K562 (cell line): ENCODE data around the gene KCNH8. TPM values are rescaled to one million over a fixed set of nuclear protein-coding genes. Genes with fewer than 3 reads are reported as not detected.

ENCODE experiments used
- ATAC-seq: fragments of 200-7000 bp; cut with Tn5 transposase; 3 replicates; pipeline ENCODE4 v1.9.1; 2020; ENCODE audit warnings: moderate library complexity
- BruUV-seq: library from RNA; stranded (reverse); fragments of 400-500 nt; replicated peaks from 2 replicates; lab custom pipeline; 2021; lab: Mats Ljungman, UMichigan
- CTCF ChIA-PET: fragments of 300-600 bp; formaldehyde crosslinking; extraction: SDS; loops from one replicate; lab custom pipeline; 2021; ENCODE audit warnings: low intra/inter-chr PET ratio; lab: Yijun Ruan, JAX
- POLR2A ChIA-PET: fragments of 300-600, 350-650 bp; sonication (Branson Sonifier 250); formaldehyde crosslinking; extraction: SDS; loops from one replicate; lab custom pipeline; 2021; ENCODE audit warnings: antibody characterized with exemption, inconsistent platforms; lab: Yijun Ruan, JAX
- DNase-seq, 4 experiments: peaks; one replicate each; pipeline versions ENCODE4 v3.0.0 to v3.0.0-alpha.2; 2011 to 2018; ENCODE audit warnings: low spot score in 3 of 4, mixed read lengths in 3 of 4; ENCODE audit errors: extremely low read depth in 1 of 4
- FAIRE-seq: peaks from 2 replicates; lab custom pipeline; 2011; peaks lifted over from hg19 to GRCh38; lab: Jason Lieb, UNC
- H2AFZ ChIP-seq: 2 replicates; pipeline ENCODE4 v1.6.0; 2011; ENCODE audit warnings: low read depth, low read length, control low read depth, inconsistent platforms
- H3K27ac ChIP-seq: fragments of 200-600 bp; 3 replicates; pipeline ENCODE4 v1.8.0; 2011; ENCODE audit warnings: low read depth, mild to moderate bottlenecking, control low read depth, inconsistent platforms, low read length, moderate library complexity, mixed read lengths; ENCODE audit errors: extremely low read depth
- H3K27me3 ChIP-seq, 2 experiments: fragments of 300-600 bp in 1 of 2; 2 replicates in 1 of 2; 3 replicates in 1 of 2; pipeline versions ENCODE4 v1.6.0 to v1.8.0; 2011; ENCODE audit warnings: inconsistent platforms in 2 of 2, low read length in 2 of 2, mild to moderate bottlenecking in 1 of 2, mixed read lengths in 1 of 2, moderate library complexity in 1 of 2; ENCODE audit not compliant: control insufficient read depth in 2 of 2, insufficient read depth in 2 of 2
- H3K36me3 ChIP-seq: fragments of 300-600 bp; 3 replicates; pipeline ENCODE4 v1.8.0; 2011; ENCODE audit warnings: mild to moderate bottlenecking, low read length, inconsistent platforms; ENCODE audit not compliant: control insufficient read depth, insufficient read depth
- H3K4me1 ChIP-seq, 2 experiments: fragments of 200-600 bp in 1 of 2; replicated peaks in 1 of 2; 2 replicates in 1 of 2; 3 replicates in 1 of 2; pipeline versions ENCODE4 v1.5.1 to v1.8.0; 2011; ENCODE audit warnings: inconsistent platforms in 2 of 2, low read length in 2 of 2, mild to moderate bottlenecking in 1 of 2, mixed read lengths in 1 of 2, moderate library complexity in 1 of 2; ENCODE audit not compliant: control insufficient read depth in 2 of 2, insufficient read depth in 2 of 2
- H3K4me2 ChIP-seq: 2 replicates; pipeline ENCODE4 v1.6.1; 2011; ENCODE audit warnings: low read length, control low read depth, inconsistent platforms, mixed read lengths; ENCODE audit not compliant: insufficient read depth
- H3K4me3 ChIP-seq: fragments of 200-600 bp; sonication (generic), shearing (Covaris generic); 2 replicates; pipeline ENCODE4 v1.5.1; 2016; ENCODE audit warnings: control low read depth, inconsistent platforms
- H3K79me2 ChIP-seq: fragments of 200-600 bp; 3 replicates; pipeline ENCODE4 v1.8.0; 2011; ENCODE audit warnings: low read length, inconsistent platforms; ENCODE audit not compliant: control insufficient read depth, insufficient read depth
- H3K9ac ChIP-seq, 2 experiments: 2 replicates each; pipeline versions ENCODE4 v1.6.0 to v1.6.1; 2011; ENCODE audit warnings: low read depth in 2 of 2, low read length in 2 of 2, control low read depth in 1 of 2, inconsistent platforms in 1 of 2, mild to moderate bottlenecking in 1 of 2, mixed read lengths in 1 of 2; ENCODE audit not compliant: insufficient read depth in 1 of 2
- H3K9me1 ChIP-seq: one replicate; pipeline ENCODE4 v1.6.0; 2011; ENCODE audit warnings: inconsistent platforms, mild to moderate bottlenecking, low read length, moderate library complexity; ENCODE audit not compliant: control insufficient read depth, insufficient read depth
- H3K9me3 ChIP-seq: replicated peaks from 2 replicates; pipeline ENCODE4 v1.5.1; 2011; ENCODE audit warnings: low read depth, low read length, inconsistent platforms; ENCODE audit not compliant: control insufficient read depth, insufficient read depth
- H4K20me1 ChIP-seq: replicated peaks from 2 replicates; pipeline ENCODE4 v1.6.1; 2011; ENCODE audit warnings: low read length, inconsistent platforms, mixed read lengths; ENCODE audit not compliant: control insufficient read depth, insufficient read depth
- DACH1 ChIP-seq: fragments of 450-650 bp; IDR thresholded peaks from 2 replicates; pipeline ENCODE4 v1.6.1; 2018; ENCODE audit not compliant: partially characterized antibody
- FOXA3 ChIP-seq, 2 experiments: fragments of 450-650 bp in 1 of 2; sonication (generic) in 1 of 2; formaldehyde crosslinking; IDR thresholded peaks in 1 of 2; conservative IDR thresholded peaks in 1 of 2; 2 replicates each; pipeline versions ENCODE4 v1.4.0 to v1.8.0; 2020 to 2022; ENCODE audit warnings: mild to moderate bottlenecking in 2 of 2, missing genetic modification reagents in 1 of 2
- GABPB1 ChIP-seq: sonication (generic); formaldehyde crosslinking; IDR thresholded peaks from 2 replicates; pipeline ENCODE4 v1.8.0; 2022; ENCODE audit warnings: mild to moderate bottlenecking, missing genetic modification reagents
- GATAD2B ChIP-seq: fragments of 450-650 bp; IDR thresholded peaks from 2 replicates; pipeline ENCODE4 v1.6.1; 2017; ENCODE audit warnings: mild to moderate bottlenecking, borderline replicate concordance
- HDAC1 ChIP-seq, 2 experiments: fragments of 450-650 bp; IDR thresholded peaks; 2 replicates each; pipeline ENCODE4 v1.6.1; 2016 to 2017; ENCODE audit warnings: inconsistent platforms in 1 of 2, mild to moderate bottlenecking in 1 of 2, moderate library complexity in 1 of 2
- PHF20 ChIP-seq: fragments of 450-650 bp; IDR thresholded peaks from 2 replicates; pipeline ENCODE4 v1.6.1; 2018; ENCODE audit not compliant: partially characterized antibody
- SNRNP70 ChIP-seq: fragments of 200-400 bp; formaldehyde crosslinking; optimal IDR thresholded peaks from 2 replicates; pipeline ENCODE3; 2017; ENCODE audit warnings: low read depth, low read length
- U2AF2 ChIP-seq: fragments of 200-400 bp; formaldehyde crosslinking; optimal IDR thresholded peaks from 2 replicates; pipeline ENCODE3; 2017; ENCODE audit warnings: low read depth, mild to moderate bottlenecking, low read length
- ZNF140 ChIP-seq: fragments of 250-450 bp; sonication (Bioruptor Pico); IDR thresholded peaks from 2 replicates; pipeline ENCODE4 v1.8.0; 2021; ENCODE audit warnings: moderate library complexity, mild to moderate bottlenecking, inconsistent platforms
- WGBS: fragments of 100-300 bp; shearing (Covaris generic); methylation state at CpG from one replicate; pipeline ENCODE4 v1.1.6; 2016; ENCODE audit warnings: low coverage, mixed read lengths; ENCODE audit not compliant: insufficient coverage; ENCODE audit errors: missing lambda C conversion rate; 5-methylcytosine and 5-hydroxymethylcytosine counted together
- in situ Hi-C: fragments of 300-500 bp; cut with MboI; formaldehyde crosslinking; loops from 4 replicates; pipeline ENCODE4 v1.15.0; 2018; ENCODE audit warnings: inconsistent platforms, mixed read lengths
- intact Hi-C: fragments of 100-400 bp; cut with micrococcal nuclease; formaldehyde crosslinking; loops from 2 replicates; pipeline ENCODE4 v1.14.2; 2022
- polyA plus RNA-seq, 8 experiments: library from polyadenylated mRNA; depleted of rRNA in 4 of 8; stranded (reverse) in 5 of 8; unstranded in 3 of 8; fragments of >200 nt; fragmentation: Nextera tagmentation in 2 of 8; fragmentation: Illumina TruSeq in 1 of 8; extraction: Ambion mirVana in 2 of 8; extraction: Trizol in 1 of 8; gene quantifications; 2 replicates each; pipeline versions ENCODE4 v1.2.1 to v1.2.3, GENCODE V29; 2011 to 2014; ENCODE audit warnings: inconsistent platforms in 1 of 8, missing spikeins in 1 of 8
- total RNA-seq, 7 experiments: library from RNA; depleted of rRNA in 6 of 7; stranded (reverse); fragments of >200 nt in 6 of 7; fragmentation: Illumina TruSeq in 2 of 7; extraction: Trizol in 2 of 7; gene quantifications; 2 replicates each; pipeline versions ENCODE4 v1.2.1 to v1.2.3, GENCODE V29; 2011 to 2021; ENCODE audit warnings: low replicate concordance in 1 of 7
- TF ChIP-seq, protein P1 (sequence below), 3 experiments: fragments of 200-800 bp in 1 of 3; fragments of 250-450 bp in 1 of 3; fragments of 450-650 bp in 1 of 3; sonication (Bioruptor Pico) in 1 of 3; sonication (Bioruptor generic) in 1 of 3; formaldehyde crosslinking in 1 of 3; IDR thresholded peaks; 2 replicates each; pipeline versions ENCODE4 v1.6.1 to v1.8.0; 2016 to 2022; ENCODE audit warnings: mild to moderate bottlenecking in 2 of 3, missing genetic modification characterization in 2 of 3, missing compliant biosample characterization in 1 of 3, moderate library complexity in 1 of 3
- TF ChIP-seq, protein P2 (sequence below), 2 experiments: fragments of 450-650 bp in 1 of 2; sonication (generic) in 1 of 2; formaldehyde crosslinking; conservative IDR thresholded peaks; 2 replicates each; pipeline versions ENCODE4 v1.4.0 to v1.8.1; 2020 to 2022; ENCODE audit warnings: mild to moderate bottlenecking in 1 of 2, missing genetic modification reagents in 1 of 2
- TF ChIP-seq, protein P3 (sequence below): fragments of 250-450 bp; sonication (Bioruptor Pico); IDR thresholded peaks from 2 replicates; pipeline ENCODE4 v1.5.0; 2020; ENCODE audit warnings: mild to moderate bottlenecking
- TF ChIP-seq, protein P4 (sequence below), 2 experiments: IDR thresholded peaks; 2 replicates each; pipeline ENCODE4 v1.6.1; 2011; ENCODE audit warnings: borderline replicate concordance in 1 of 2, control low read depth in 1 of 2, low read depth in 1 of 2, low read length in 1 of 2, mild to moderate bottlenecking in 1 of 2, mixed read lengths in 1 of 2, moderate library complexity in 1 of 2; ENCODE audit not compliant: insufficient read depth in 1 of 2, insufficient read length in 1 of 2, poor library complexity in 1 of 2, severe bottlenecking in 1 of 2; ENCODE audit errors: extremely low read depth in 1 of 2

Gene KCNH8
- total and polyA plus RNA-seq, 9 of the 15 experiments (the other 6 are each of a cell fraction or from before 2014, with no cell fraction given): 0.02 to 0.08 (median 0.04) TPM; not detected in 6

DNA sequence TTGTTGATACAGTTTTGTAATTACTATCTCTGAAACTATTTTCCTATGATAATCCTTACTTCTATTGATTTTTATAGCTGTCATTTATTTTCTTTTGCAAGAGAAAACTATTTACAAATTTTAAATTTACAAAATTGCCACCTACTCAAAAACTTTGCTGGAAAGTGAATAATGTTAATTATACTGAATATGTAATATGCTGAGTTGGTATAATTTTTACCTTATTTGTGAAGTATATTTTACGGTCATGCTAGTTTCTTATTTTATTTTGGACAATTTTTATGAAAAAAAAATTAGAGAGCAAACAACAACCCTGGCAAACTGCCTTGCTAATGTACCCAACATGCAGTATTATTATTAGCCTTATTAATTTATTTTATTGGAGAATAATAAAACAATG lies 2.9 kb downstream of the KCNH8 start (continued):
- TF ChIP-seq, protein P1, sequence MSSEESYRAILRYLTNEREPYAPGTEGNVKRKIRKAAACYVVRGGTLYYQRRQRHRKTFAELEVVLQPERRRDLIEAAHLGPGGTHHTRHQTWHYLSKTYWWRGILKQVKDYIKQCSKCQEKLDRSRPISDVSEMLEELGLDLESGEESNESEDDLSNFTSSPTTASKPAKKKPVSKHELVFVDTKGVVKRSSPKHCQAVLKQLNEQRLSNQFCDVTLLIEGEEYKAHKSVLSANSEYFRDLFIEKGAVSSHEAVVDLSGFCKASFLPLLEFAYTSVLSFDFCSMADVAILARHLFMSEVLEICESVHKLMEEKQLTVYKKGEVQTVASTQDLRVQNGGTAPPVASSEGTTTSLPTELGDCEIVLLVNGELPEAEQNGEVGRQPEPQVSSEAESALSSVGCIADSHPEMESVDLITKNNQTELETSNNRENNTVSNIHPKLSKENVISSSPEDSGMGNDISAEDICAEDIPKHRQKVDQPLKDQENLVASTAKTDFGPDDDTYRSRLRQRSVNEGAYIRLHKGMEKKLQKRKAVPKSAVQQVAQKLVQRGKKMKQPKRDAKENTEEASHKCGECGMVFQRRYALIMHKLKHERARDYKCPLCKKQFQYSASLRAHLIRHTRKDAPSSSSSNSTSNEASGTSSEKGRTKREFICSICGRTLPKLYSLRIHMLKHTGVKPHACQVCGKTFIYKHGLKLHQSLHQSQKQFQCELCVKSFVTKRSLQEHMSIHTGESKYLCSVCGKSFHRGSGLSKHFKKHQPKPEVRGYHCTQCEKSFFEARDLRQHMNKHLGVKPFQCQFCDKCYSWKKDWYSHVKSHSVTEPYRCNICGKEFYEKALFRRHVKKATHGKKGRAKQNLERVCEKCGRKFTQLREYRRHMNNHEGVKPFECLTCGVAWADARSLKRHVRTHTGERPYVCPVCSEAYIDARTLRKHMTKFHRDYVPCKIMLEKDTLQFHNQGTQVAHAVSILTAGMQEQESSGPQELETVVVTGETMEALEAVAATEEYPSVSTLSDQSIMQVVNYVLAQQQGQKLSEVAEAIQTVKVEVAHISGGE (CRISPR knock-in tag; IDR thresholded peaks at IDR 0.05): no peak

DNA sequence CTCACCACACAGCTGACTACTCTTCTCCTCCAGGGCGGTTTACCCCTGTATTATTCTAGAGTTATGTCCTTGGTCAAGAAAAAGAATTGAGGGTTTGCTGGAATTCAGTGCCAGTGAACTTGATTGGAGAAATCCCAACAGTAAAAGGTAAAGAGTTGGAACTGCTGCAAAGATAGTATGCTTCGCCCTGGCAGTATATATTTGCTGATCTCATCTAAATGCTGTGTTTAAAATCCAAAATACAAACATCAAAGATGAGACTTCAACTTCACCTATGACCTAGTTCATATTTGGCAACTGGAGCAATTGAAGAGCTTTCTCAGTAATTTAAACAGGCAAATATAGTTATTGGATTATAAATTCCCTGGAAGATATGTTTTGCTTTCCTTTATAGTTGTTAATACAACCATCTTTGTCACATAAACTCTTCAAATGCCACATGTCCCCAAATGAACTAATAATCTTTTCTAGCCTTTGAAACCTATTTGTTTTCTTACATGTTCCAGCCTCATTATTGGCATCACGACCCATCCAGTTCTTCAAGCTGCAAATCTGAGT lies 6.5 kb downstream of the KCNH8 start:
- intact Hi-C loops: no loop called here
- in situ Hi-C loops: no loop called here
- H3K4me1 ChIP-seq: no peaks in the 10 kb centered on the region
- CTCF ChIA-PET: no interaction called here
- H3K4me3 ChIP-seq: no peak overlapping the region
- WGBS: 0% methylated on average over 3 of the region's 3 CpGs
- no peaks in the 10 kb centered on the region; the same call in 1 of the 2 replicates for H3K9me3 ChIP-seq
- FAIRE-seq (no peak), DNase-seq (no peak), ATAC-seq (no peak)
- H3K27me3 ChIP-seq: no peaks in the 10 kb centered on the region
- no peak overlapping the region for H3K27ac ChIP-seq
- no peaks in the 10 kb centered on the region for H3K79me2 ChIP-seq
- H3K9ac ChIP-seq: no peak overlapping the region
- H3K36me3 ChIP-seq: no peaks in the 10 kb centered on the region
- H3K4me2 ChIP-seq: no peak overlapping the region
- H4K20me1 ChIP-seq: no peaks in the 10 kb centered on the region
- no peak overlapping the region for H2AFZ ChIP-seq
- H3K9me1 ChIP-seq: no peaks in the 10 kb centered on the region
- POLR2A ChIA-PET: no interaction called here
- no TSS peak for BruUV-seq
- TF ChIP-seq FOXA3 (CRISPR knock-in tag; conservative IDR thresholded peaks at IDR 0.05 in 1 of 2, IDR thresholded peaks at IDR 0.05 in 1 of 2): no peak
- TF ChIP-seq DACH1: no peak
- TF ChIP-seq SNRNP70: no peak
- TF ChIP-seq GABPB1 (CRISPR knock-in tag): no peak
- TF ChIP-seq, protein P2, sequence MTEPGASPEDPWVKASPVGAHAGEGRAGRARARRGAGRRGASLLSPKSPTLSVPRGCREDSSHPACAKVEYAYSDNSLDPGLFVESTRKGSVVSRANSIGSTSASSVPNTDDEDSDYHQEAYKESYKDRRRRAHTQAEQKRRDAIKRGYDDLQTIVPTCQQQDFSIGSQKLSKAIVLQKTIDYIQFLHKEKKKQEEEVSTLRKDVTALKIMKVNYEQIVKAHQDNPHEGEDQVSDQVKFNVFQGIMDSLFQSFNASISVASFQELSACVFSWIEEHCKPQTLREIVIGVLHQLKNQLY (CRISPR knock-in tag; conservative IDR thresholded peaks at IDR 0.05): no peak
- TF ChIP-seq HDAC1 (IDR thresholded peaks at IDR 0.05): no peak
- TF ChIP-seq, protein P3, sequence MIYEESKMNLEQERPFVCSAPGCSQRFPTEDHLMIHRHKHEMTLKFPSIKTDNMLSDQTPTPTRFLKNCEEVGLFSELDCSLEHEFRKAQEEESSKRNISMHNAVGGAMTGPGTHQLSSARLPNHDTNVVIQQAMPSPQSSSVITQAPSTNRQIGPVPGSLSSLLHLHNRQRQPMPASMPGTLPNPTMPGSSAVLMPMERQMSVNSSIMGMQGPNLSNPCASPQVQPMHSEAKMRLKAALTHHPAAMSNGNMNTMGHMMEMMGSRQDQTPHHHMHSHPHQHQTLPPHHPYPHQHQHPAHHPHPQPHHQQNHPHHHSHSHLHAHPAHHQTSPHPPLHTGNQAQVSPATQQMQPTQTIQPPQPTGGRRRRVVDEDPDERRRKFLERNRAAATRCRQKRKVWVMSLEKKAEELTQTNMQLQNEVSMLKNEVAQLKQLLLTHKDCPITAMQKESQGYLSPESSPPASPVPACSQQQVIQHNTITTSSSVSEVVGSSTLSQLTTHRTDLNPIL: no peak
- TF ChIP-seq ZNF140 (CRISPR knock-in tag): no peak
- TF ChIP-seq PHF20: no peak
- TF ChIP-seq, protein P4, sequence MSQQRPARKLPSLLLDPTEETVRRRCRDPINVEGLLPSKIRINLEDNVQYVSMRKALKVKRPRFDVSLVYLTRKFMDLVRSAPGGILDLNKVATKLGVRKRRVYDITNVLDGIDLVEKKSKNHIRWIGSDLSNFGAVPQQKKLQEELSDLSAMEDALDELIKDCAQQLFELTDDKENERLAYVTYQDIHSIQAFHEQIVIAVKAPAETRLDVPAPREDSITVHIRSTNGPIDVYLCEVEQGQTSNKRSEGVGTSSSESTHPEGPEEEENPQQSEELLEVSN (IDR thresholded peaks at IDR 0.05; ENCODE audit: borderline replicate concordance in 1 of 2, extremely low read depth in 1 of 2, insufficient read depth in 1 of 2, insufficient read length in 1 of 2, low read depth in 1 of 2, low read length in 1 of 2, poor library complexity in 1 of 2, severe bottlenecking in 1 of 2): no peak
- TF ChIP-seq U2AF2: no peak
- TF ChIP-seq GATAD2B: no peak
